ENCODE measurements around the gene MOSPD3.

DNA sequence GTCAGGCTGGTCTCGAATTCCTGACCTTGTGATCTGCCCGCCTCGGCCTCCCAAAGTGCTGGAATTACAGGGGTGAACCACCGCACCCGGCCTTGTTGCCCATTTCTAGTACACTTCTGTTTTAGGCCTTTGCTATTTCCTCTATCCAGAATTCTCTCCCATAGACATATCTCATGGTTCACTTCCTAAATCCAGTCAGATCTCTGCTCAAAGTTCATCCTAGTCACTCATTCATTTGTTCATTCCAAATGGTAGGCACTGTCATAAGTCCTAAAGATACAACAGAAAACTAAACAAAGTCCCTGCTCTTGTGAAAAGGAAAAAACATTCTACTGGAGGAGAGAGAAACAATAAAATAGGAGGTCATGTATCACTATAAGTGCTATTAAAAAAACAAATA is 2.4 kb upstream of the MOSPD3 start:
- TF ChIP-seq GLIS3 (CRISPR knock-in tag; IDR thresholded peaks at IDR 0.05) (no peak), ARNTL (CRISPR knock-in tag; IDR thresholded peaks at IDR 0.05; ENCODE audit: borderline replicate concordance, low read depth) (no peak), ZNF8 (CRISPR knock-in tag; IDR thresholded peaks at IDR 0.05) (no peak), ZFP30 (CRISPR knock-in tag; IDR thresholded peaks at IDR 0.05) (no peak), ZC3H10 (CRISPR knock-in tag; IDR thresholded peaks at IDR 0.05) (no peak), ZFP3 (CRISPR knock-in tag; IDR thresholded peaks at IDR 0.05) (no peak)
- TF ChIP-seq, protein P1, sequence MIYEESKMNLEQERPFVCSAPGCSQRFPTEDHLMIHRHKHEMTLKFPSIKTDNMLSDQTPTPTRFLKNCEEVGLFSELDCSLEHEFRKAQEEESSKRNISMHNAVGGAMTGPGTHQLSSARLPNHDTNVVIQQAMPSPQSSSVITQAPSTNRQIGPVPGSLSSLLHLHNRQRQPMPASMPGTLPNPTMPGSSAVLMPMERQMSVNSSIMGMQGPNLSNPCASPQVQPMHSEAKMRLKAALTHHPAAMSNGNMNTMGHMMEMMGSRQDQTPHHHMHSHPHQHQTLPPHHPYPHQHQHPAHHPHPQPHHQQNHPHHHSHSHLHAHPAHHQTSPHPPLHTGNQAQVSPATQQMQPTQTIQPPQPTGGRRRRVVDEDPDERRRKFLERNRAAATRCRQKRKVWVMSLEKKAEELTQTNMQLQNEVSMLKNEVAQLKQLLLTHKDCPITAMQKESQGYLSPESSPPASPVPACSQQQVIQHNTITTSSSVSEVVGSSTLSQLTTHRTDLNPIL (CRISPR knock-in tag; IDR thresholded peaks at IDR 0.05; ENCODE audit: low read depth) = no peak
- TF ChIP-seq, protein P2, sequence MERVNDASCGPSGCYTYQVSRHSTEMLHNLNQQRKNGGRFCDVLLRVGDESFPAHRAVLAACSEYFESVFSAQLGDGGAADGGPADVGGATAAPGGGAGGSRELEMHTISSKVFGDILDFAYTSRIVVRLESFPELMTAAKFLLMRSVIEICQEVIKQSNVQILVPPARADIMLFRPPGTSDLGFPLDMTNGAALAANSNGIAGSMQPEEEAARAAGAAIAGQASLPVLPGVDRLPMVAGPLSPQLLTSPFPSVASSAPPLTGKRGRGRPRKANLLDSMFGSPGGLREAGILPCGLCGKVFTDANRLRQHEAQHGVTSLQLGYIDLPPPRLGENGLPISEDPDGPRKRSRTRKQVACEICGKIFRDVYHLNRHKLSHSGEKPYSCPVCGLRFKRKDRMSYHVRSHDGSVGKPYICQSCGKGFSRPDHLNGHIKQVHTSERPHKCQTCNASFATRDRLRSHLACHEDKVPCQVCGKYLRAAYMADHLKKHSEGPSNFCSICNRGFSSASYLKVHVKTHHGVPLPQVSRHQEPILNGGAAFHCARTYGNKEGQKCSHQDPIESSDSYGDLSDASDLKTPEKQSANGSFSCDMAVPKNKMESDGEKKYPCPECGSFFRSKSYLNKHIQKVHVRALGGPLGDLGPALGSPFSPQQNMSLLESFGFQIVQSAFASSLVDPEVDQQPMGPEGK (CRISPR knock-in tag; IDR thresholded peaks at IDR 0.05; ENCODE audit: borderline replicate concordance) = no peak
- TF ChIP-seq, protein P3, sequence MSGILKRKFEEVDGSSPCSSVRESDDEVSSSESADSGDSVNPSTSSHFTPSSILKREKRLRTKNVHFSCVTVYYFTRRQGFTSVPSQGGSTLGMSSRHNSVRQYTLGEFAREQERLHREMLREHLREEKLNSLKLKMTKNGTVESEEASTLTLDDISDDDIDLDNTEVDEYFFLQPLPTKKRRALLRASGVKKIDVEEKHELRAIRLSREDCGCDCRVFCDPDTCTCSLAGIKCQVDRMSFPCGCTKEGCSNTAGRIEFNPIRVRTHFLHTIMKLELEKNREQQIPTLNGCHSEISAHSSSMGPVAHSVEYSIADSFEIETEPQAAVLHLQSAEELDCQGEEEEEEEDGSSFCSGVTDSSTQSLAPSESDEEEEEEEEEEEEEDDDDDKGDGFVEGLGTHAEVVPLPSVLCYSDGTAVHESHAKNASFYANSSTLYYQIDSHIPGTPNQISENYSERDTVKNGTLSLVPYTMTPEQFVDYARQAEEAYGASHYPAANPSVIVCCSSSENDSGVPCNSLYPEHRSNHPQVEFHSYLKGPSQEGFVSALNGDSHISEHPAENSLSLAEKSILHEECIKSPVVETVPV (CRISPR knock-in tag; IDR thresholded peaks at IDR 0.05) = no peak

Measured in SK-N-SH treated with all-trans-retinoic acid at 6 μM for 48 hours (cell line).